IgD-negative memory B cell (primary cell): ENCODE results near the gene ADAP1. TPM values are rescaled to one million over a fixed set of nuclear protein-coding genes. Genes with fewer than 3 reads are reported as not detected.
A peak's percentile ranks its signal among the peaks of the same experiment; 100 is the strongest.

Source experiments
- H3K27ac Mint-ChIP-seq, 3 donors: one replicate each; pipeline ENCODE4 v1.8.0; 2020 to 2022; ENCODE audit warnings: mild to moderate bottlenecking in 3 of 3, mixed read lengths in 3 of 3, moderate library complexity in 1 of 3
- H3K27me3 Mint-ChIP-seq: one replicate; pipeline ENCODE4 v1.8.0; 2021; ENCODE audit warnings: mixed read lengths
- H3K36me3 Mint-ChIP-seq: one replicate; pipeline ENCODE4 v1.8.0; 2020; ENCODE audit warnings: mild to moderate bottlenecking, mixed read lengths
- H3K4me1 Mint-ChIP-seq, 3 donors: one replicate each; pipeline ENCODE4 v1.8.0; 2020 to 2022; ENCODE audit warnings: mixed read lengths in 3 of 3, mild to moderate bottlenecking in 1 of 3
- H3K4me3 Mint-ChIP-seq, 4 donors: one replicate each; pipeline ENCODE4 v1.8.0; 2020 to 2022; ENCODE audit warnings: mild to moderate bottlenecking in 4 of 4, mixed read lengths in 4 of 4, moderate library complexity in 3 of 4
- H3K9me3 Mint-ChIP-seq, 3 donors: one replicate each; pipeline ENCODE4 v1.8.0; 2020 to 2021; ENCODE audit warnings: mixed read lengths in 3 of 3, mild to moderate bottlenecking in 1 of 3
- polyA plus RNA-seq: library from polyadenylated mRNA; unstranded; fragments of 300-500 nt; fragmentation: Illumina TruSeq; gene quantifications from one replicate; pipeline ENCODE4 v1.2.3, GENCODE V29; 2021

Gene ADAP1
- polyA plus RNA-seq, 1 donor from 2014 or later: 6.4 TPM

DNA sequence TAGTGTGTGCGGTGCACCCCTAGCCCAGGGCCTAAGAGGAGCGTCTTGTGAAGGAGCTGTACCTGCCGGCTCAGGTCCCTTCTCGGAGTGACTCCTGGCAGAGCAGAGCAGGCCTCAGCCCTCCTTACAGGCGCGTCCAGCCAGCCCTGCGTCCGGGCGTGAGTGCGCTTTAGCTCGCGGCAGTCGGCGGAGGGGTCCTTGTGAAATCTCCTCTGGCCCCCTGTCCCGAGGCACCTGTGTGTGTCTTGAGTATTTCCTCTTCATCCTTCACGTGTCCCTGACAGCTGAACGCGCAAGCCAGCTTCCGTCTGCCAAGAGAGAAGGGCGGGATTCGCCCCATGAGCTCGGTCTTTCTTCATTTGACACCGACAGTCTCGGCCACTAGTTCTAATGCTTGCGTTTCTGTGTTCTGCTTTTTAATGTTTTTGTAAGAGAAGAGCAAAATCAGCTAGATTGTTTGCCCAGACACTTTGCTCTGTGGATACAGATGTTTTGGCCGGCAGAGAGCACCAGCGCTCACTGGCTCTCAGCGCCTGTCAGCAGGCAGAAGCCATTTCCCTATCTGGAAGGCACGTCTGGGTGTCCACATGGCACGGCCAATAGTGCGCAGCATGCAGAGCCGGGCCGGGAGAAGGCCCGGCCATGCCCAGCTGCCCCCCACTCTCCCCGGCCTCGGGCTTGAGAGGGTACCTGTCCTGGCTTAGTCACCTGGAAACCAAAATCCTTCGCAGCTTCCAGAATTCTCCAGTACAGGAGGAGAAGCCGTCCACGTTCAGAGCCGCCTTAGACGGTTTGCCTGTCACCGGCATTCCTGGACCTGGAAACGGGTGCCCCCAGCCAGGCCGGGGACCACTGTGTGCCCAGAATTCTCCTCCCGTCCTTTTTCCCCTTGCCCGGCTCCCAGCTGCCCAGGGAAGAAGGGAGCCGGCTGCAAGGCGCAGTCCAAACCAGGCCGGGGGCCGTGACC, 71.1 kb downstream of the ADAP1 start:
- Mint-ChIP-seq H3K27me3 (no peaks in the 10 kb centered on the region), H3K9me3 (no peaks in the 10 kb centered on the region), H3K4me1 (peaks cover 6 to 7% (median 6%) of the 10 kb centered on the region in 3 donors), H3K4me3 (no peak overlapping the region), H3K36me3 (peaks cover 3% of the 10 kb centered on the region), H3K27ac (peak overlapping the region in 1 of 3 donors; percentile 70)

DNA sequence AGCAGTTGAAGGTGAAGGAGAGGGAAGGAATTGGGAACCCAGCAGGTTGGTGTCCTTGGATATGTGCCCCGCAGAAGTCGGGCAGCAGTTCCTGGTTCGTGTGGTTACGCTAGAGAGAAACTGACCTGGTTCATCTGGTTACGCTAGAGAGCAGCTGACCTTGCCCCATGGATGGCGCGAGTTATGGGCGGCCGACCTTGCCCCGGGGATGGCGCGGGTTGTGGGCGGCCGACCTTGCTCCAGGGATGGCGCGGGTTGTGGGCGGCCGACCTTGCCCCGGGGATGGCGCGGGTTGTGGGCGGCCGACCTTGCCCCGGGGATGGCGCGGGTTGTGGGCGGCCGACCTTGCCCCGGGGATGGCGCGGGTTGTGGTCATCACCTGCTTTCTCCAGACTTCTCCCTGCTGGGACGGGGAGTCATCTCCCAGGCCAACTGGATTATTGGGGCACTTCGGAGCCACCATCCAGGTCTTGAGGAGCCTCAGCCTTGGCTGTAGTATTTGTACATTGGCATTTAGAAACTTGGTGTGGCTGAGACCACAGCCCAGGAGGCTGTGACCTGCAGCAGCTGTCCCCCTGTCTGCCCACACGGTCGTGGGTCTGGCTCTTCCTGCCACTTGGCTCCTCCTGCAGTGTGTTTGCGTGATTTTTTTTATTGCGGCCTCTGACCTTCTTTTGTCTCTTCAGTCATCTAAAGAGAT, 72.0 kb downstream of the ADAP1 start:
- H3K4me1 Mint-ChIP-seq: peaks cover 9 to 13% (median 11%) of the 10 kb centered on the region in 3 donors
- no peaks in the 10 kb centered on the region for H3K36me3 Mint-ChIP-seq
- H3K27me3 Mint-ChIP-seq: no peaks in the 10 kb centered on the region

DNA sequence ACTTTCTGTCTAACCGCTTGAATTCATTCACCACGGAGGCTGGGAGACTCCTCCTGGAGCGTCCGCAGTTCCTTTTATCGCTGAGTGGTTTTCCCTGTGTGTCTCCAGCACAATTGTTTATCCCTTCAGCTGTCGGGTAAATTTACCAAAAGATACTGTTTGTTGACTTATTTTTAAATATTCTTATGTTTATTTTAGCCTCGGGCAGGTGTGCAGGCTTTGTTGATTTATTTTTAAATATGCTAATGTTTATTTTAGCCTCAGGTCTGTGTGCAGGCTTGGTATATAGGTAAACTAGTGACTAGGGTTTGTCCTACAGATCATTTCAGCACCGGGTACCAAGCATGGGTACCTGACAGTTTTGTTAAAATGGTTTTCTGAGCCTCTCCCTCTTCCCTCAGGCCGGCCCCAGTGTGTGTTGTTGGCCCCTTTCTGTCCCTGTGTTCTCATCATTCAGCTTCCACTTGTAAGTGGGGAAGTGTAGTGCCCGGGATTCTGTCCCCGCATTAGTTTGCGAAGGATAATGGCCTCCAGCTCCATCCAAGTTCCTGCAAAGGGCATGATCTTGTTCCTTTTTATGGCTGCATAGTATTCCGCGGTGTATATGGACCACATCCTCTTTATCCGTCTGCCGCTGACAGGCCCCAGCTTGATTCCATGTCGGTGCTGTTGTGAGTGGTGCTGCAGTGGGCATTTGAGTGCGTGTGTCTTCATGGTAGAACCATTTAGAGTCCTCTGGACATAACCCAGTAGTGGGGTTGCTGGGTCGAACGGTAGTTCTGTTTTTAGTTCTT, 72.8 kb downstream of the ADAP1 start:
- Mint-ChIP-seq H3K36me3 (no peaks in the 10 kb centered on the region), H3K4me3 (peak overlapping the region in 2 of 4 donors; percentile 29 to 53), H3K27me3 (no peaks in the 10 kb centered on the region), H3K27ac (peak overlapping the region in 1 of 3 donors; percentile 37), H3K9me3 (no peaks in the 10 kb centered on the region), H3K4me1 (peaks cover 9 to 13% (median 11%) of the 10 kb centered on the region in 3 donors)

More for the DNA sequence above, 72.0 kb downstream of the ADAP1 start:
- H3K27ac Mint-ChIP-seq: peak overlapping the region in 1 of 3 donors; percentile 70
- H3K4me3 Mint-ChIP-seq: peak overlapping the region in 2 of 4 donors; percentile 29 to 53
- no peaks in the 10 kb centered on the region for H3K9me3 Mint-ChIP-seq

DNA sequence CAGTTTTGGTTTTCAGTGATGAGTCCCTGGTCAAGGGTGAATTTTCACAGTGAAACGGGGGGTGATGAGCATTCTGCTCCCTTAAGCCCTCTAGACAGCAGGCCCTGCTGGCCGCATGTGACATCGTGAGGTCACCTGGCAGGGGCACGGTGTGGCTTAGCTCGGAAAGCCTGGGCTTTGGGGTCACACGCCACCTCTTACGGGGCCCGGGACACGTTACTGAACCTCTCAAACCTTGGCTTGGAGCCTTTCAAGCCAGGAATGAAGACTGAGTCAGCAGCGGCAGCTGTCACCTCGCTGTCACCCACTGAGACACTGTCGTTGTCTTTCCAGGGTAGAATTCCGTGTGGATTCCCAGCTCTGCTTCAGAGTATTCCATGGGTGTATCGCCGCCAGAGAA, 74.0 kb downstream of the ADAP1 start:
- H3K4me3 Mint-ChIP-seq: peak overlapping the region in 1 of 4 donors; percentile 23
- H3K4me1 Mint-ChIP-seq: peaks cover 9 to 13% (median 11%) of the 10 kb centered on the region in 3 donors
- H3K27ac Mint-ChIP-seq: peak overlapping the region in 1 of 3 donors; percentile 91
- no peaks in the 10 kb centered on the region for H3K9me3 Mint-ChIP-seq
- H3K27me3 Mint-ChIP-seq: no peaks in the 10 kb centered on the region
- H3K36me3 Mint-ChIP-seq: no peaks in the 10 kb centered on the region

DNA sequence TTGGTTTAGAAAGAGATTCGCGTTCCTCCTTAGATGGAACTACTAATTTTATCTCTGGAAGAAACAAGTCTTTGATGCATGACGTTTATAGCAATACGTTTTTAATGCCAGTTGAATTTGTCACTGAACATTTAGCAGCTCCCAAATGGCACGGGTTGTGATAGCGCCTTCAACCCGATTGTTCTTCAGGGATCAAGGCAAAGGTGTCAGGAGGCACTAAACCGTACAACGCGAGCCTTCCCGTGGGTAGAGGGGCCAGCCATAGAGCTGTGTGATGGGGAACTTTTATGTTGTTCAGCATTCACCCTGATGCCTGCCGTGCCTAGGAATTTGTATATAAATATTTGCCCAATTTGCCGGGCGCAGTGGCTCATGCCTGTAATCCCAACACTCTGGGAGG, 74.8 kb downstream of the ADAP1 start:
- no peaks in the 10 kb centered on the region for H3K27me3 Mint-ChIP-seq

DNA sequence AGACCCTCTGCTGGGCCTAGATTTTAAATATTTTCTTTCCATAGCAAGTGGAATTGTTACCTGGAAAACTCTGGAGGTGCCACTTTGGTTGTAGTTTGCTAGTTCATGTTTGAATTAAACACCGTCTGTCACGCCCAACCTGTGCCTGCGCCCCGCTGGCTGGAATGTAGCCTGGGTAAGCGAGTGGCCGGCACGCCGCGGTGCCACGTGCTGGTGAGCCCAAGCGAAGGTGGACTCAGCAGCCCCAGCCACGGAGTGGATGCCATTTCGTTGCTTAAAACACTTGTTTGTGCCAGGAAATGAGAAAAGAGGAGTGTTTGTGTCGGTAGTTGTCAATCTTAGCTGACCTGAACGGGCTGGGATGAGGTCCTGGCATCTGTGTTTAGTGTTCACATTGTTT, 75.4 kb downstream of the ADAP1 start:
- Mint-ChIP-seq H3K9me3 (no peaks in the 10 kb centered on the region), H3K36me3 (no peaks in the 10 kb centered on the region), H3K4me1 (peaks cover 9 to 13% (median 11%) of the 10 kb centered on the region in 3 donors), H3K27ac (peak overlapping the region in 2 of 3 donors; percentile 80 to 91), H3K4me3 (peak overlapping the region in 3 of 4 donors; percentile 48 to 83 (median 52)), H3K27me3 (no peaks in the 10 kb centered on the region)

More for the DNA sequence above, 74.8 kb downstream of the ADAP1 start:
- peak overlapping the region in 1 of 3 donors; percentile 91 for H3K27ac Mint-ChIP-seq
- peak overlapping the region in 3 of 4 donors; percentile 52 to 83 (median 52) for H3K4me3 Mint-ChIP-seq
- H3K9me3 Mint-ChIP-seq: no peaks in the 10 kb centered on the region
- H3K36me3 Mint-ChIP-seq: no peaks in the 10 kb centered on the region
- H3K4me1 Mint-ChIP-seq: peaks cover 9 to 13% (median 11%) of the 10 kb centered on the region in 3 donors

DNA sequence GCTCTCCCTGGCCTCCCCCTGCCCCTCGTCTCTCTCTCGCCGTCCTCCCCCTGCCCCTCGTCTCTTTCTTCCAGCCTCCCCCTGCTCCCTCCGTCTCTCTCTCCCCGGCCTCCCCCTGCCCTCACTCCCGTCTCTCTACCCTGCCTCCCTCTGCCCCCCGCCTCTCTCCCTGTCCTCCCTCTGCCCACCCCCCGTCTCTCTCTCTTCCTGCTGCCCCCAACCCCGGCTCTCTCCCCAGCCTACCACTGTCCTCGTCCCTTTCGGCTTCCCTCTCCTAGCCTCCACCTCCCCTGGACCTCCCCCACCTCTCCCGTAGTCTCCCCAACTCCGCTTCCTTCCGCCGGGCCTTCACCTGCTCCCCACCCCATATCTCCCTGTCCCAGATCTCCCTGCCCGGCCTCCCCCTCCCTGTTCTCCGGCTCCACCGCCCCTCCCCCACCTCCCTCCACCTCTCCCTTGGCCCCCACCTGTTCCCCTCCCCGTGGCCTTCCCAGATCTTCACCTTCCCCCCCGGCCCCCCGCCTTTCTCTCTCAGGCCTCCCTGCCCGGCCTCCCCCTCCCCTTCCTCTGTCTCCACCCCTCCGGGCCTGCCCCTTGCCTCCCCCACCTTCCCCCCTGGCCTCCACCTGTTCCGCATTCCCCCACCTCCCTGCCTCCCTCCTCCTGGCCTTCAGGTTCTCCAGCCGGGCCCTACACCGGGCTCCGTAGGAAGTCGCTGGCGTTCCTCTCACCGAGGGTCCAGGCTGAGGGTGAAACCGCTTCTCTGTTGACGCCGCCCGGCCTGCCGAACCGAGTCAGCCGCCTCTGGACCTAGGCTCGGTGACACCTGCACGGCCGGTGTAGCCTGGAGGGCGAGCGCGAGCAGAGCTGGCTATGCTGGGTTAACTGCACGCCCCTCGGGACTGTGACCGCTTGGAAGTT, 76.9 kb downstream of the ADAP1 start:
- Mint-ChIP-seq H3K4me1 (peaks cover 16 to 21% (median 21%) of the 10 kb centered on the region in 3 donors), H3K27ac (peak overlapping the region; percentile 2 to 97 (median 86)), H3K4me3 (peak overlapping the region; percentile 84 to 98 (median 92)), H3K9me3 (no peaks in the 10 kb centered on the region), H3K36me3 (no peaks in the 10 kb centered on the region), H3K27me3 (no peaks in the 10 kb centered on the region)

DNA sequence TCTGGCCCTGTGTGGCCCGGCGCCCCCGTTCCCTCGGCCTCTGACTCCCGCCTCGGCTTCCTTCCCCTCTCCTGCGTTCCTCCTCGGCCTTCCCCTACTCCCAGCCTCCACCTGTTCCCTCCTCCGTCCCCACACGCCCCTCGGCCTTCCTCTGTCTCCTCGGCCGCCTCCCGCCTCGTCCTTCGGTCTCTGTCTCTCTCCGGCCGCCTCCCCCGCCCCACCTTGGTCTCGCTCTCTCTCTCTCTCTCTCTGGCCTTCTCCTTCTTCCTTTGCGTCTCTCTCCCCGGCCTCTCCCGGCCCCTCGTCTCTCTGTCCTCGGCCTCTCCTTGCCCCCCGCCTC, 77.5 kb downstream of the ADAP1 start:
- Mint-ChIP-seq H3K4me1 (peaks cover 16 to 21% (median 19%) of the 10 kb centered on the region in 3 donors), H3K27ac (peak overlapping the region in 2 of 3 donors; percentile 42 to 89), H3K4me3 (peak overlapping the region; percentile 70 to 98 (median 88)), H3K27me3 (no peaks in the 10 kb centered on the region), H3K9me3 (no peaks in the 10 kb centered on the region), H3K36me3 (no peaks in the 10 kb centered on the region)

DNA sequence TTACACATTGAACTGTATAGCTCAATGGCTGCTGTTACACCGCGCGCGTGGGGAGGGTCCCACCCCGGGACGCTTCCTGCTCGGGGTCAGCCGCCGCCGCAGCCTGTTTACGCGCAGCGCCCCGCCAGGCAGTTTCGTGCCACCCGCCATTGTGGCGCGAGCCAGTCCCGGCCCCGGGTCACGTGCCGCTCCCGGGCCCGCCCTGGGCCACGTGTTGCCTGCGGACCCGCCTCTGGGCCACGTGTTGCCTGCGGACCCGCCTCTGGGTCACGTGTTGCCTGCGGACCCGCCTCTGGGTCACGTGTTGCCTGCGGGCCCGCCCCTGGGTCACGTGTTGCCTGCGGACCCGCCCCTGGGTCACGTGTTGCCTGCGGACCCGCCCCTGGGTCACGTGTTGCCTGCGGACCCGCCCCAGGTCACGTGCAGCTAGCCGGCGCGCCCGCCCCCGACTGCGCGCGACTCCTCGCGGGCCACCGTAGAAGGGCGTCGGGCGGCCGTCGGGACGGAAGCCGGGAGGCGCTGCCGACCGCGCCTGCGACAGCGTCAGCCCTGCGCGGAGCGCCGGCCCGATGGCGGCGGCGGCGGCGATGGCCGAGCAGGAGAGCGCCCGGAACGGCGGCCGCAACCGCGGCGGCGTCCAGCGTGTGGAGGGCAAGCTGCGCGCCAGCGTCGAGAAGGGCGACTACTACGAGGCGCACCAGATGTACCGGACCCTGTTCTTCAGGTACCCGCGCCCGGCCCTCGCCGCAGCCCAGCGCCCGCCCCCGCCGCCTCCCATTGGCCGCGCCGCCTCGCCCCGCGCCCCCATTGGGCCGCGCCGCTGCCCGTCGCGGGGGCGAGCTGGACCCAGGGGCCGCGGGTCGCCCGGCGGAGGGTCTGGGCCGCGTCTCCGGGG, 78.2 kb downstream of the ADAP1 start, which contains the start of gene GET4:
Gene GET4 (plus strand): TSS at position 478 of the 895 bp plus-strand sequence. CDS start 92 bp downstream, at position 570.
- no peaks in the 10 kb centered on the region for H3K27me3 Mint-ChIP-seq
- H3K4me3 Mint-ChIP-seq: peak within 1 kb of the TSS; percentile 70 to 98 (median 88)
- peaks cover 15 to 21% (median 16%) of the 10 kb centered on the region in 3 donors for H3K4me1 Mint-ChIP-seq
- peak within 1 kb of the TSS in 2 of 3 donors; percentile 73 to 89 for H3K27ac Mint-ChIP-seq
- peaks cover 1% of the 10 kb centered on the region for H3K36me3 Mint-ChIP-seq
- H3K9me3 Mint-ChIP-seq: no peaks in the 10 kb centered on the region

DNA sequence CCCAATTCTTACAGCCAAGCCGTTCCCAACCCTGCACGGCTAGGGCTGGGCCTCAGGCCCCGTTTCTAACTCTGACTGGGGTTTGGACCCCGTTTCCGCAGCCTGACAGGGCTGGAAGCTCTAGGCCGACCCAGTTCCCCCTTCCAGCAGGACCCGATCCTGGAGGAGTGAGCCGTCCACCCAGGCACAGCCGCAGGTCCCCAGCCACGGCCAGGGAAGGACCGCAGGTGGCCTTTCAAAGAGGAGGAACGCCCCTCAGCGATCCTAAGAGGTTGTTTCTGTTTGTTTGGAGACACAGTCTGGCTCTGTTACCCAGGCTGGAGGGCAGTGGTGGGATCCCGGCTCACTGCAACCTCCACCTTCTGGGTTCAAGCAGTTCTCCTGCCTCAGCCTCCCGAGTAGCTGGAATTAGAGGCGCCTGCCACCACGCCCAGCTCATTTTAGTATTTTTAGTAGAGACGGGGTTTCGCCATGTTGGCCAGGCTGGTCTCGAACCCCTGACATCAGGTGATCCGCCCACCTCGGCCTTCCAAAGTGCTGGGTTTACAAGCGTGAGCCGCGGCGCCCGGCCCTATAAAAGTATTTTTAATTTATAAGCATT, 78.9 kb downstream of the ADAP1 start:
- peak overlapping the region in 2 of 4 donors; percentile 43 to 47 for H3K4me3 Mint-ChIP-seq
- H3K4me1 Mint-ChIP-seq: peaks cover 14 to 21% (median 15%) of the 10 kb centered on the region in 3 donors
- H3K36me3 Mint-ChIP-seq: peaks cover 2% of the 10 kb centered on the region
- H3K27ac Mint-ChIP-seq: peak overlapping the region in 2 of 3 donors; percentile 46 to 73
- H3K27me3 Mint-ChIP-seq: no peaks in the 10 kb centered on the region
- no peaks in the 10 kb centered on the region for H3K9me3 Mint-ChIP-seq

DNA sequence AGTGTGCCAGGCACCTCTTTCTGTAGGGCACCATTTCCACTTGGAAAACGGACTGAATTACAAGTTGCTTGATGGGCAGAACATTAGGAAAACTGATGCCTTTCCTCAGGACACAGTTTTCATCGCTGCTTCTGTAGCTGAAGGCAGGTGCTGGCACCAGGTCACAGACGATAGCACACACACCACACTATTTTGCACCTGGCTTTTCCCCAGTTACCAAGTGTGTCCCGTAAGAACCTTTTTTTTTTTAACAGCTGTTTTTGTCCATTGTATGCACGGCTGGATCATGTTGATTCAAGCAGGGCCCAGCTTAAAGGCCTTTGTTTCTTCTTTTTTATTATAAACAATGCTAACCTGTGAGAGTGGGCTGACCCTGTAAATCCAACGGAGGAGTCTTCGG, 79.4 kb downstream of the ADAP1 start:
- peaks cover 14 to 21% (median 15%) of the 10 kb centered on the region in 3 donors for H3K4me1 Mint-ChIP-seq
- no peaks in the 10 kb centered on the region for H3K27me3 Mint-ChIP-seq
- peaks cover 3% of the 10 kb centered on the region for H3K36me3 Mint-ChIP-seq
- no peaks in the 10 kb centered on the region for H3K9me3 Mint-ChIP-seq
- peak overlapping the region in 3 of 4 donors; percentile 25 to 60 (median 43) for H3K4me3 Mint-ChIP-seq
- peak overlapping the region in 2 of 3 donors; percentile 31 to 73 for H3K27ac Mint-ChIP-seq

DNA sequence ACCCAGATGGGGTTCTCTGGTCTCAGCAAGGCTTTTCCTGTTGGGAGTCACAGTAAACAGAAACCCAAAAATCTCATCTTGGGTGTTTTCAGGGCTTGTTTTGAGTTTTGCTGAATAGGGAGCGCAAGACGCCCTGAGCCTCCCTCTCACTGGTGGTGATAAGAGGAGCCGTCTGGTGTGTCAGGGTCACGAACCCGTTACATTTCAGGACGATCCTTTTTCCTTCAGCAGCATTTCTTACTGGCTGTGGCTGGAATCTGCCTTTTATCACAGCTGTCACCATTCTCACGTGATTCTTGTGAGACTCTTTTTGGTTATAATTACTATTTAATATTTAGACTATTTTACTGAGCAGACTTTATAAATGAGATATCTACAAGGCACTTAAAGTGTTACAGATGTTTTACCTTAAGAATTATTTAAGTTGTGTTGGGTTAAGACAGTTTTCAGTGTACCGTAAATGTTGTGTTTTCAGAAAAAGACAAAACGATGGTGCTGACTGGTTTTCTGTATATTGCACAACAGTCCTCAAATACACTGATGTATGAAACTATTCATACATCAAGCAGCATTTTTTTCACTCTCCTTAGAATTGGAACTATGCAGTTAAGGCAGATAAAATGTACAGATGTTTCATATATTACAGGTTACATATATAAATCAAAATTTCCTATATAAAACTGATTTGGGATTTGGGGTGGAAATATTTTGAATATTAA, 80.3 kb downstream of the ADAP1 start:
- peak overlapping the region in 2 of 3 donors; percentile 94 for H3K27ac Mint-ChIP-seq
- peaks cover 12 to 18% (median 14%) of the 10 kb centered on the region in 3 donors for H3K4me1 Mint-ChIP-seq
- no peaks in the 10 kb centered on the region for H3K27me3 Mint-ChIP-seq
- peak overlapping the region in 1 of 4 donors; percentile 43 for H3K4me3 Mint-ChIP-seq
- no peaks in the 10 kb centered on the region for H3K9me3 Mint-ChIP-seq
- peaks cover 3% of the 10 kb centered on the region for H3K36me3 Mint-ChIP-seq
